ENCODE results near the gene SLC10A3. TPM values are rescaled to one million over a fixed set of nuclear protein-coding genes. Genes with fewer than 3 reads are reported as not detected.

SLC10A3 gene
- total RNA-seq, 4 donors from 2014 or later = 11.6 to 19.8 (median 16.5) TPM

DNA sequence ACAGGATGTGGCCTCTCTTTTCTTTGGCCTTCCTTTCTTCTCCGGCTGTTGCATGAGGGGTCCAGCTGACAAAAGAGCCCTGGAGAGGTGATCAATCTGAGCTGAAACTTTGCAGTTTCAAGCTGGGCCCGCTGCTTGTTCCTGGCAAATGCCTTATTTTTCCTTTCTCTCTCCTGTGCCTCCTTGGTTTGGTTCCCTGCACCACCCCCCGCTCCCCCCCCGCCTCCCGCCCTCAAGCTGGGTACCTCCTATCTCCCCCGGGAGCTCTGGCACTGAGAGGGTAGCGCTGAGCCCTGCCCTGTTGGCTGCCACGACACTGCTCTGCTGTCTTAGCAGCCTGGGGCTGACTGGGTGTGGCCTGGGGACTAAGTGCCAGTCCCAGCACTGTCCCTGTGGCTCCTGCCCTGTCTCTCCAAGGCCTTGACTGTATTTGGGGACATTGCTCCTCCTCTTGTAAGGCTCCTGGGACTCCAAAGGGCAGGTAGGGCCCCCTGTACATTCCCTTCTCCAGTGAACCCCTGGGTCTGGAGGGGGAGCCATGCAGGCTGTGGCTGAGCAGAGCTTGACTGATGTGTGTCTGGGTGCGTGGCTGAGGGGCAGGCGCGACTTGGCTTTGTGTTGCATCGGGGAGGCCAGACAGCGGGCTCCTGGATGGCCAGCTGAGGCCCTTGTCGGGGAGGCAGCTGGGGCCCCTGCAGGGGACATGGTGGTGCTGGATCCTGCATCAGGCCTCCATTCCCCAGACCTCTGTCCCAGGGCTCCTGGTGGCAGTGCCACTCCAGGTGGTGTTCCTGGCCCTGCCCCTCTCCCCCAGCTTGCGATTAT is 31.3 kb downstream of the SLC10A3 start:
- peak in 2 of 3 donors; percentile 63 to 66 for DNase-seq

DNA sequence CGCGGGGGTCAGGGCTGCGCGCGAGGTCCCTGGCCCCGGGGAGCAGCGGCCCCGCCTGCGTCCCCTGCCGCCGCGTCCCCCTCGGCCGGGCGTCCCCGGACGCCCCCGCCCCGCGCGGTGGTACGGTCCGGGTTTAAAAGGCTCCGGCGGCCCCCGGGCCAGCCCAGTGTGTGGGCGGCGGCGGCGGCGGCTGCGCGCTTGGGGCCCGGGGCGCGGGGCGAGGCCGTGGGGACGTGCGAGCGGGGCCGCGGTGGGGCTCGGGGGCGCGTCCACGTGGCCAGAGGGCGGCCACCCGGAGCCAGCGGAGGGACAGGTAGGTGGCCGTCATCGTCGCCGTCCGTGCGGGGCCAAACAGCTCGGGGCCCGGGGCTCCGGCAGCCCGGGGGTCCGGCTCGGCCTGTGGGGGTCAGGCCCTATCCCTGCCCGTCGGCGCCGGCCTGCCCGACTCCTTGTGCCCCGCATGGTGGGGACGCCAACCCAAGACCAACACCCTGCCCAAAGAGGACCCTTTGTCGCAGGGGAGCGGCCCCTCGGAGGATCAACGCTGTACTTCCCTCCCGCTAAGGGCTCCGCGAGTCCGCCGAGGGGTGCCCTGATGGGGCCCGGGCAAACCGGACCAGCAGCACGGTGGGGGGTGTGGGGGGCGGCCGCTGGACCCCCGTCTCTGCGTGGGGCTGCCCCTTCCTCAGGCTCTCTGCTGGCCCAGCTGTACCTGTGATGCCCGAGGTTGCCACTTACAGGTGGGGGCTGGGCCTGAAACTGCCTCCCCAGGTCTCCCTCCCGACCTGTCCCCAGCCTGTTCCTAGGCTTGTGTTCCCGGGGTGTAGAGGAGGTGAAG is 32.1 kb downstream of the SLC10A3 start, which contains the start of gene PLXNA3:
Gene PLXNA3, plus strand, starts transcription at position 166 of the 838 bp plus-strand sequence. CDS start 1,903 bp downstream, outside the sequence.
- peaks cover 0 to 3% (median 2%) of the 10 kb centered on the region in 4 donors for H3K4me1 ChIP-seq
- peak within 1 kb of the TSS; percentile 66 to 72 (median 70) for H3K4me3 ChIP-seq
- peak; percentile 61 to 74 (median 62) for DNase-seq
- peak within 1 kb of the TSS; percentile 54 to 87 (median 75) for H3K27ac ChIP-seq
- no peaks in the 10 kb centered on the region for H3K27me3 ChIP-seq
- H3K9me3 ChIP-seq = no peaks in the 10 kb centered on the region
- TF ChIP-seq POLR2A (IDR thresholded peaks at IDR 0.05) = peak in 1 of 2 donors; percentile 86
- TF ChIP-seq, protein P1, sequence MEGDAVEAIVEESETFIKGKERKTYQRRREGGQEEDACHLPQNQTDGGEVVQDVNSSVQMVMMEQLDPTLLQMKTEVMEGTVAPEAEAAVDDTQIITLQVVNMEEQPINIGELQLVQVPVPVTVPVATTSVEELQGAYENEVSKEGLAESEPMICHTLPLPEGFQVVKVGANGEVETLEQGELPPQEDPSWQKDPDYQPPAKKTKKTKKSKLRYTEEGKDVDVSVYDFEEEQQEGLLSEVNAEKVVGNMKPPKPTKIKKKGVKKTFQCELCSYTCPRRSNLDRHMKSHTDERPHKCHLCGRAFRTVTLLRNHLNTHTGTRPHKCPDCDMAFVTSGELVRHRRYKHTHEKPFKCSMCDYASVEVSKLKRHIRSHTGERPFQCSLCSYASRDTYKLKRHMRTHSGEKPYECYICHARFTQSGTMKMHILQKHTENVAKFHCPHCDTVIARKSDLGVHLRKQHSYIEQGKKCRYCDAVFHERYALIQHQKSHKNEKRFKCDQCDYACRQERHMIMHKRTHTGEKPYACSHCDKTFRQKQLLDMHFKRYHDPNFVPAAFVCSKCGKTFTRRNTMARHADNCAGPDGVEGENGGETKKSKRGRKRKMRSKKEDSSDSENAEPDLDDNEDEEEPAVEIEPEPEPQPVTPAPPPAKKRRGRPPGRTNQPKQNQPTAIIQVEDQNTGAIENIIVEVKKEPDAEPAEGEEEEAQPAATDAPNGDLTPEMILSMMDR (IDR thresholded peaks at IDR 0.05) = no peak
- H3K36me3 ChIP-seq = no peaks in the 10 kb centered on the region

More for the DNA sequence above, 31.3 kb downstream of the SLC10A3 start:
- peak overlapping the region; percentile 66 to 72 (median 70) for H3K4me3 ChIP-seq
- TF ChIP-seq, protein P1 (IDR thresholded peaks at IDR 0.05) = no peak
- no peak for TF ChIP-seq POLR2A (IDR thresholded peaks at IDR 0.05)
- H3K27ac ChIP-seq = peak overlapping the region in 3 of 4 donors; percentile 72 to 87 (median 78)
- H3K27me3 ChIP-seq = no peaks in the 10 kb centered on the region
- H3K9me3 ChIP-seq = no peaks in the 10 kb centered on the region
- H3K4me1 ChIP-seq = peaks cover 0 to 3% (median 2%) of the 10 kb centered on the region in 4 donors
- no peaks in the 10 kb centered on the region for H3K36me3 ChIP-seq

DNA sequence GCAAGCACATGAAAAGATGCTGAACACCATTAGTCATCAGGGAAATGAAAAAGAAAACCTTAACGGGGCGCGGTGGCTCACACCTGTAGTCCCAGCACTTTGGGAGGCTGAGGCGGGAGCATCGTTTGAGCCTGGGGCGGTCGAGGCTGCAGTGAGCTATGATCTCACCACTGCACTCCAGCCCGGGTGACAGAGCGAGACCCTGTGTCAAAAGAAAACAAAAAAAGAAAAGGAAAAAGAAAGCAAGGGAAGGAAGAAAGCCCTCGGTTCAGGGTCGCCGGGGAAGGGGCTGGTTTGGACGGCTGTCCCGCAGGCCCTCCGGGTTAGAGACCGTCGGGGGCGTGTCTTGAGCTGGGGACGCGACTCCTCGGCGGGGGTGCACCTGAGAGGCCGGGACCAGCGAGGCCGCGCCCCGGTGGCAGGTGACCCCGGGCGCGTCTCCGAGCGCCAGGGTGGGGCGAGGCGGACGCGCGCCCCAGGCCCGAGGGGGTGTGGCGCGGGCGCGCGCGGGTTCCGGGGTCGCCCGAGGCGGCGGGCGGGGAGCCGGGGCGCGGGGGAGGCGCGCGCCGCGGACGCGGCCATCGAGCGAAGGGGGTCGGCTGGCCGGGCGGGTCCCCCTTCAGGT is 32.8 kb downstream of the SLC10A3 start:
- peak overlapping the region; percentile 66 to 72 (median 70) for H3K4me3 ChIP-seq
- H3K4me1 ChIP-seq = peaks cover 0 to 3% (median 2%) of the 10 kb centered on the region in 4 donors
- DNase-seq = peak; percentile 67 to 82 (median 70)
- no peaks in the 10 kb centered on the region for H3K36me3 ChIP-seq
- H3K27ac ChIP-seq = peak overlapping the region; percentile 54 to 87 (median 75)
- no peaks in the 10 kb centered on the region for H3K27me3 ChIP-seq
- H3K9me3 ChIP-seq = no peaks in the 10 kb centered on the region
- TF ChIP-seq POLR2A (IDR thresholded peaks at IDR 0.05) = no peak
- TF ChIP-seq, protein P1 (IDR thresholded peaks at IDR 0.05) = no peak

DNA sequence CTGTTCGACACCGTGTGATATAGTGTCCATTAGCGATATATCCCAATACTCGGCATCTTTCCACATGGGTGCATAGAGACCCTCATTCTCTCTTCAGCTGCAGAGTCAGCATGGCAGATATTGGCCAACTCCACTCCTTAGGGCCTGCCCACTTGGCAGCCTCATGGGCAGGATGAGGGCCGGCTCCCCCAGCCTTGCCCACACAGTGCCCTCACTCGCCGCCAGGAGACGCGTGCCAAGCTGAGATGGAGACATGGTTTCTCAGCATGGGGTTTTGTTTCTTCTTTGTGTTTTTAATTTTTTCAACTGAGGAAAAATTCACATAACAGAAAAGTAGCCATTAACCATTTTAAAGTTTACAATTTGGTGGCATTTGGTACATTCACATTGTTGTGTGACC is 37.6 kb downstream of the SLC10A3 start:
- H3K9me3 ChIP-seq = no peaks in the 10 kb centered on the region
- DNase-seq = no peak
- H3K36me3 ChIP-seq = peaks cover 0 to 22% (median 0%) of the 10 kb centered on the region in 3 donors
- no peak overlapping the region for H3K27ac ChIP-seq
- H3K4me3 ChIP-seq = no peak overlapping the region
- H3K27me3 ChIP-seq = no peaks in the 10 kb centered on the region
- no peaks in the 10 kb centered on the region for H3K4me1 ChIP-seq
- no peak for TF ChIP-seq POLR2A (IDR thresholded peaks at IDR 0.05)

DNA sequence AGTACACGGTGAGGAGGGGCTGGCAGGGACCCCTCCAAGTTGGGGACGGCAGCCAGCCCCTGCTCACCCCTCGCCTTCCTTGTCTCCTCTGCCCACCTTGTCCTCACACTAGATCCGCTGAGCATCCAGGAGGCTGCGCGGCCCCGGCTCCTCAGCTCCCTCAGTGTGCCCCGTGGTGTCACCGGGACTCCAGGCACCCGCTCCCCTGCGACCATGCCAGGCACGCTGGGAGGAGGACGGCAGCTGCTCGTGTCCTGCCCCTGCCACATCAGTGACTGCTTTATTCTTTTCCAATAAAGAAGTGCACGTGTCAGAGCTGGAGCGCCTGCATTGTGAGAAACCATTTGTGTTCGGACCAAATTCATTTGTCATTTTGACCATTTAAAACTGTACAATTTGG is 40.1 kb downstream of the SLC10A3 start:
- Histone ChIP-seq H3K36me3 (peaks cover 0 to 22% (median 0%) of the 10 kb centered on the region in 3 donors), H3K27me3 (no peaks in the 10 kb centered on the region), H3K4me1 (peaks cover 0 to under 1% (median 0%) of the 10 kb centered on the region in 4 donors), H3K4me3 (no peak overlapping the region), H3K27ac (no peak overlapping the region), H3K9me3 (no peaks in the 10 kb centered on the region)
- TF ChIP-seq POLR2A (IDR thresholded peaks at IDR 0.05) = no peak
- TF ChIP-seq, protein P1 (IDR thresholded peaks at IDR 0.05) = no peak
- no peak for DNase-seq
